HL-60/S4 (cell line): ENCODE results near the gene MUC5B.
"Not testable (repeated sequence)": the region's sequence is repeated elsewhere in the genome, so short reads cannot be mapped to it uniquely, and the experiment has no call there.

Experiments
- in situ Hi-C: fragments of 300-500 bp; cut with MboI; formaldehyde crosslinking; loops from 2 replicates; pipeline ENCODE4 v1.14.3; 2022; ENCODE audit warnings: low sequenced_read_pairs

MUC5B gene

DNA sequence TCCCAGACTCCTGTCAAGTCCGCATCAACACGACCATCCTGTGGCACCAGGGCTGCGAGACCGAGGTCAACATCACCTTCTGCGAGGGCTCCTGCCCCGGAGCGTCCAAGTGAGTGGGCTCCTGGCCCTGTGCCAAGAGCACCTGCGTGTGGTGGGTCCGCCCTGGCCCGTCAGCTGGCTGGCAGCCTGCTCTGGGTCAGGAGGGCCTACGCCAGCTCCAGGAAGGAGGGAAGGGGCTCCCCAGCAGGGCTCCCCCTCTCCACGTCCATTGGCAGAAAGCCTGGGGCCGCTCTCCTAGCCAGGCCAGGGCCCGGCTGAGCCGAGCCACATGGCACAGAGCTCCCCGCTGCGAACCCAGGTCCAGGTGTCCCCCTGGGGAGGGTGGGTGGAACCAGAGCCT is 37.8 kb downstream of the MUC5B start:
- in situ Hi-C loops: no loop called here

DNA sequence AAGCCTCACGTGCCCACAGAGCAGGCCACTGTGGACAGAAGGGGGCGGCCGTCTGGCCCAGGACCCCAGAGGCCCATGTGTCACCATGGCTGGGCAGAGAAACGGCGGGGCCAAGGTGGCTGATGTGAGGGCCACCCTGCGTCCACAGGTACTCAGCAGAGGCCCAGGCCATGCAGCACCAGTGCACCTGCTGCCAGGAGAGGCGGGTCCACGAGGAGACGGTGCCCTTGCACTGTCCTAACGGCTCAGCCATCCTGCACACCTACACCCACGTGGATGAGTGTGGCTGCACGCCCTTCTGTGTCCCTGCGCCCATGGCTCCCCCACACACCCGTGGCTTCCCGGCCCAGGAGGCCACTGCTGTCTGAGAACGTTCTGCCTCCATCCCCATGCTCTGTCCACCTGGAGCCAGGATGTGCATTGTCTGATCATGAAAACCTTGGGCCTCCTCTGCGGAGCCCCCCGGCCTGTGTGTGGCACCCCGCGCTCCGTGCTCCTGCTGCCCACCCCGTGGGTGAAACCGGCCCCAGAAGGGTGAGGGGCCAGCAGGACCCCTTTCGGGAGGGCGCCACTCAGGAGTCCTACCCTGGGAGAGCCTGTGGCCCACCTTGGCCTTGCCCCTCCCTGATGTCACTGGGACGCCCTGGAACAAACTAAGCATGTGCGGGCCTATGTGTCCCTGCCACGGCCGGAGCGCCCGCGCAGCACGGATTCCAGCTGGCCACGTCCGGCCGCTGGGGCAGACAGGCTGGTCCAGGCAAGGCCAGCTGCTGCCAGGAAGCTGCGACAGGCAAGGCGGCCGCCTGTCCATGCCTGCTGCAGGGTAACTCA is 38.6 kb downstream of the MUC5B start:
- in situ Hi-C loops: no loop called here

DNA sequence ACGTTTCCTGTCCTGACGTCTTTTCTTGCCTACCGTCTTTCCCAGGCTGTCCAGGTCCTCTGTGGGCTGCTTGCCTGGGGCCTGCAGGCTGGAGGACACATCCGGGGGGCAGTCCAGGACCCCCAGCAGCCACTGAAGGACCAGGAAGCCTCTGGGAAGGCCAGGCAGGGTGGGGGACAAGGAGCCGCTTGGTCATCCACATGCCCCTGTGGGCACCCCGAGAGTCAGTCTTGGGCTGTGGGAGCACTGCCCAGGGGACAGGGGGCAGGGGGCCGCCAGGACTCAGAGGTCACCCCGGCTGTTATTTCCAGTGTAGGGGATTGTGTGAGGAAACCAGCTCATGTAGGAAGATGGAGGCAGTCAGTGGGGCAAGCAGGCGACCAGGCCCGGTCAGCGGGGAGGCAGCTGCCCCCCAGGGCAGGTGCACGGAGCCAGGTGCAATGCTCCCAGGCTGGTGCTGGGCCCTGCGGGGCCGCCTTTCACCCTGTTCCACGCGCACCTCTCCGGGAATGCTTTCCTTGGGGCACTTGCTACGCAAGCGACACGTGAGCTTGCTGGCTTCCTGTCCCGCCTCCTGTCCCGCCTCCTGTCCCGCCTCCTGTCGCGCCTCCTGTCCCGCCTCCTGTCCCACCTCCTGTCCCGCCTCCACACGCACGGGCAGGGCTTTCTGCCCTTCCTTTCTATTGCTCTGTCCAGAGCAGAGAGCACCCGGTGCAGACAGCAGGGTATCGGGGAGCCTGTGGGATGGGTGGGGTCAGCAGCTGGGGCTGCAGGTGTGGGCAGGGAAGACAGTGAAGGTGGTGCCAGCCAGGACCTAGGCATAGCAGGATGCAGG is 39.5 kb downstream of the MUC5B start:
- in situ Hi-C loops: no loop called here

DNA sequence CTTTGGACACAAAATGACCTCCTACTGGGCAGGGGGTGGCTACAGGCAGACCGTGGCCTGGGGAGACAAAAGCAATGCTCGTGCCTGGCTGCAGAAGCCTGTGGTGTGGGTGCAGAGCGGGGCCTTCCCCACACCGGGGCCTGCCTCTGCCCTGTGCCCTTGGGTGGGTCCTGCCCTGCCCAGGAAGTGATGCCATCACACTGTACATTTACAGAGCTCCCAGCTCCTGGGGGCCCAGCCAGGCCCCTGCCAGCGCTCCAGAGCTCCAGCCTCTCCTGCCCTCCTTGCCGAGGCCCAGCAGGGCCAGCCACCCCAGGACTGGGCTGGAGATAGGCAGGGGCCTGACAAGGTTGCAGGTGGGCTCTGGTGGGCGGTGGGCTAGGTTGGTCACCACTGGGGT is 40.1 kb downstream of the MUC5B start:
- in situ Hi-C loops: no loop called here

DNA sequence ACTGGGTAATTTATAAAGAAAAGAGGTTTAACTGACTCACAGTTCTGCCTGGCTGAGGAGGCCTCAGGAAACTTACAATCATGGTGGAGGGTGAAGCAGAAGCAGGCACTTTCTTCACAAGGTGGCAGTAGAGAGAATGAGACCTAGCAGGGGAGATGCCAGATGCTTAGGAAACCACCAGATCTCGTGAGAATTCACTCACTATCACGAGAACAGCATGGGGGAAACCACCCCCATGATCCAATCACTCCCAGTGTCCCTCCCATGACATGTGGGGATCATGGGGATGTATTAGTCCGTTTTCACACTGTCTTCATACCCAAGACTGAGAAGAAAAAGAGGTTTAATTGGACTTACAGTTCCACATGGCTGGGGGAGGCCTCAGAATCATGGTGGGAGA is 41.6 kb downstream of the MUC5B start:
- in situ Hi-C loops: not testable (repeated sequence)

DNA sequence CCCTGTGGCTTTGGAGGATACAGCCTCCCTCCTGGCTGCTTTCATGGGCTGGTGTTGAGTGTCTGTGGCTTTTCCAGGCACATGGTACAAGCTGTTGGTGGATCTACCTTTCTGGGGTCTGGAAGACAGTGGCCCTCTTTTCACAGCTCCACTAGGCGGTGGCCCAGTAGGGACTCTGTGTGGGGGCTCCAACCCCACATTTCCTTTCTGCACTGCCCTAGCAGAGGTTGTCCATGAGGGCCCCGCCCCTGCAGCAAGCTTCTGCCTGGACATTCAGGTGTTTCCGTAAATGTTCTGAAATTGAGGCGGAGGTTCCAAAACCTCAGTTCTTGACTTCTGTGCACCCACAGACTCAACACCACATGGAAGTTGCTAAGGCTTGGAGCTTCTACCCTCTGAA is 42.6 kb downstream of the MUC5B start:
- in situ Hi-C loops: not testable (repeated sequence)

DNA sequence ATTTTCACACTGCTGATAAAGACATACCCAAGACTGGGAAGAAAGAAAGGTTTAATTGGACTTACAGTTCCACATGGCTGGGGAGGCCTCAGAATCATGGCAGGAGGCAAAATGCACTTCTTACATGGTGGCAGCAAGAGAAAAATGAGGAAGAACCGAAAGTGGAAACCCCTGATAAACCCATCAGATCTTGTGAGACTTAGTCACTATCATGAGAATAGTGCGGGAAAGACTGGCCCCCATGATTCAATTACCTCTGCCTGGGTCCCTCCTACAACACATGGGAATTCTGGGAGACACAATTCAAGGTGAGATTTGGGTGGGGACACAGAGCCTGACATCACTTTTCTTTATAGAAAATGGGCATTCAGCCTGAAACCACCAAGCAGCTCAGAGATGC is 44.1 kb downstream of the MUC5B start:
- in situ Hi-C loops: not testable (repeated sequence)

DNA sequence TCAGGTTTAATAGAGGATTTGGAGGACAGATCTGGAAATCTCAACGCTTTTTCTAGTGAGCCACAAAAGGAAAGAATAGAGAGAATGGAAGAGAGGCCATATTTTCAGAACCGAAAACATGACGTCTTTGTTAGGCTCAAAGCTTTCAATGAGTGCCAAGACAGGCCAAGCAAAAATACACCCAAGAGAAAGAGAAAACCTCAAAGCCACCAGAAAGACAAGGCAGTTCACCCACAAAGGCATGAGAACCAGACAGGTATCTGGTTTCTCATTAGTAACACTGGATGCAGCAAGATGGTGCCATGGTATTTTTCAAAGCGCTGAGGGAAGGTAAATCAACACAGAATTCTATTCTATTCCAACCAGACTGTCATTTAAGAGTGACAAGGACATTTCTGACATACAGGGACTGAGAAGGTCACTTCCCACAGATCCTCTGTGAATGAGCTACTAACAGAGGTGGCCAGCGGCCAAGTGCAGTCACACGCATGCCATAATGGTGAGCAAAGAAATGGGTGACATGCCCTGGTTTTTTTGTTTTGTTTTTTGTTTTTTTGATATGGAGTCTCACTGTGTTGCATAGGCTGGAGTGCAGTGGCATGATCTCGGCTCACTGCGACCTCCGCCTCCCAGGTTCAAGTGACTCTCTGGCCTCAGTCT is 44.7 kb downstream of the MUC5B start:
- in situ Hi-C loops: no loop called here

DNA sequence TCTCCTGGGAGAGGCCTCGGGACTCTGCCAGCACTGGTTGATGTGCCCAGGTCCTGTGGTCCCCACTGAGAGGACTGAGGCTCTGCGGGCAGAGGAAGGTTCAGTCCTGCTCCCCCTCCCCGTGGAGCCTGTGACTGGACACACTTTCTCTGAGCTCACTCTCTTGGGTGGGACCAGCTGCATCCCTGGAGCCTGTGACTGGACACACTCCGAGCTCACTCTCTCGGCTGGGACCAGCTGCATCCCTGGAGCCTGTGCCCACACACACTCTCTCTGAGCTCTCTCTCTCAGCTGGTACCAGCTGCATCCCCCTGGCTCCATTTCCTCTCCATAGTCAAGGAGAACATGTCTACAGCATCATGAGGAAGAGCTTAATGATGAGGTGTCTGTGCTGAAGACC is 47.1 kb downstream of the MUC5B start:
- in situ Hi-C loops: no loop called here

DNA sequence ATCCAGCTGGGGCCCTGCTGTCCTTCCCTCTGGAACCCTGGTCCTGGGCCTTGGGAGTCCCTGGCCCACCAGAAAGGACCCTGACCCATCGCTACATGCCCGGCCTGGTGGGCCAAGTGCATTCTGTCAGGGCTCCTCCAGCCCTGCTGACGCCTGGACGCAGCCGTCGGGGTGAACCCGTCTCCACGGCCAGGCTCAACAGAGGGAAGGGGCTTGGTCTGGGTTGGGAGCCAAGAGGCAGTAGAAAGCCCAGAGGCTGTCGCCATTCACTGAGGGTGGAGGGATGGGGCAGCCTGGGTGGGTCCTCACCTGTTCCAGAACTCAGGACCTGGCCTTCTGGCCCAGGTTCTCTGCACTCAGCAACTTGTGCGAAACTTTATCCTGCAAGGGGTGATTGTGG is 47.6 kb downstream of the MUC5B start:
- in situ Hi-C loops: no loop called here

DNA sequence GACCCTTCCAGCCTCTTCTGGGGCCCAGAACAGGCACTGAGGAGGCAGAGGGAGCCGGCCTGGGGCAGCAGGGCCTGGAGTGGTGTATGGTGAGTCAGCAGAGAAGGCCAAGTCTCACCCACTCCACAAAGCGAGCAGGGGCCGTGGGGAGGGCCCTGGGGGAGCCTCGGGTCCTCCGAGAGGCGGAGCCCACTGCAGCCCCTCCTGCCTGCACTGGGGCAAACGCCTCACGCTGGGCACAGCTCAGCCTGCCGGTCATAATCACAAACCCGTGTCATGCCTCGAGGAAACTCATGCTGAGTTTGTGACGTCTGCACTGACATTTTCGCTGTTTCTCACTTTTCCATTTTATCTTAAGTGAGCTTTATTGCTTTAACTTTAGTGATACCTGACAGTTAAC is 48.1 kb downstream of the MUC5B start:
- in situ Hi-C loops: no loop called here

DNA sequence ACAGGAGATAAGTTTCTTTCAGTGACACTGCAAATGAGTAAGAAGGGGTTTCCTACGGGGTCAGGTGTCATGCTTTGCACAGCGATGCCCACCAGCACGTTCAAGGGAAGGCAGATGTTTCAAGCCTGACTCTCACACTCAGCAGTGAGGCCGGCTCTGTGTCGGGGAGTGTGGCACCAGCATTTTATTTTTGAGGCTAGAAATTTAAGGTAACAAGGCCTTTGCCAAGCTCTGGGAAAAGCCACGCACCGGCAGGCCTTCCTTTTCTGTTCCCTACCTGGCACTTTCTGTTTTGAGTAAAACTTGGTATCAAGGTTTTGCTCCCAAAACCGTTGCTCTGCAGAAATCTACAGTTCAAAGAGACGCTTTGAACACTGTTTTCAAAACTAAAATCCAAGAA is 48.5 kb downstream of the MUC5B start:
- in situ Hi-C loops: no loop called here

DNA sequence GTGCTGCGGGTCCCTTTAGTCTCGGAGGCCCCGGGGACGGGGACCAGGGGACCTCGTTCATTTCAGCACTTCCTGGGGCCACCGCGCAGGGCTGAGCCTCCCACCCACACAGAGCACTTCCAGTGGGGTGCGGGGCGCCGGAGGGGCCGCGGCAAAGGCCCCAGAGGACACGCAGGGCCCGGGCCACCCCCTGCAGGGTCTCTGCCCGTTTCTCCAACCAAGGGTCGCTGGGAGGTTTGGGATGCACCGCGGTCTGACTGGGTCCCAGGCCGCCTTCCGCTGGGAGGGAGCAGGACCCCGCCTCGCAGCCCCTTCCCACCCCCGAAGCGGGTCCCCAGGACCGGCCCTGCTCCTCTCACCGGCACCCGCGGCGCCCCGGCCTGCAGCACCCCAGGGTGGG is 49.1 kb downstream of the MUC5B start:
- in situ Hi-C loops: no loop called here

DNA sequence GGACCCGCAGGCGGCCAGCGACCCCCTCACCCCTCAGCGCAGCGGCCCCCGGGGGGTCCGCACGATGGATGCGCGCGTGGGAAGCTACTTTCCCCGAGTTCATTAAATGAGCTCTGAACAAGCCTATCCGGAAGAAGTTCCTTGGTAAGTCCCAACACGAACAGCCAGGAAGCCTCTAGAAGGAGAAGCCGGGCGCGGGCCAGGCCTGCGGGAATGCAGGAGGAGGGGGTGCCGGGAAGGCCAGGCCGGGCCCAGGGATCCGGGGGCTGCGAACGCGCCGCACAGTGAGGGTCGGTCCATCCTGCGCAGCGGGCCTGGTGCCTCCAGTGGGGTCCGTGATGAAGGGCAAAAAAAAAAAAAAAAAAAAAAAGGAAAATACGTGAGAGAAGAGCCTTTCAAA is 49.7 kb downstream of the MUC5B start:
- in situ Hi-C loops: no loop called here

DNA sequence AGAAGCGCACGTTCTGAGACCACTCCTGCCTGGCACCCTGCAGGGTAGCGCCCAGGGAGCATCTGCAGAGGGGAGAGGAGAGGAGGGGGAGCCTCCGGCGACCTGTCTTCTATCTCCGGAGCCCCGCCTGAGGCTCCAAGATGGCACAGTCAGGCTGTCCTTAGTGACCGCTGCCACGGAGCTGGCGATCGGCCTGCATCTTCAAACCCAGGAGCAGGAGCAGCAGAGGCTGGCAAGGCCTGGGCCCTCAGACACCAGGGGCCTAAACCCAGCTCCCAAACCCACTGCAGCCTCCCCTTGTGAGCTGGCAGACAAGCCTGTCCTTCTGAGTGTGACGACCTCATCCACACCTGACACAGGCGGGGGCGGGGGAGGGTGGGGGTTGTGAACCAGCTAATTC is 51.6 kb downstream of the MUC5B start:
- in situ Hi-C loops: no loop called here

DNA sequence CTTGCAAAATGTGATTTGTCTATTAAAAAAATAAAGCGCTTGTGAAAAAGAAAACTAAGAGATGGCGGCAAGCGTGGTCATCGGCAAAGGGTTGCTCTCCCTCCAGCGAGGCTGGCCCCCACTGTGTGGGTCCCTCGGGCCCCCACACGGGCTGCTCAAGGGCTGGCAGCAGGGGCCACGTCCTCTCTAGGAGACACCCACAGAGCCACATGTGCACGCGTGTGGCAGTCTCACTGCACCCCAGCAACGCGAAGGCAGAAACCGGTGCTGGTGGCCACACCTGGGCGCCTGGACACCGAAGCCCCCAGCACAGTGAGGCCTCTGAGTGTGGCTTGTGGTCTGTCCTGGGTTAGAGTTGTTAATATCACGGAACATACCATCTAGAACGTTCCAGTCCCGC is 52.2 kb downstream of the MUC5B start:
- in situ Hi-C loops: no loop called here

DNA sequence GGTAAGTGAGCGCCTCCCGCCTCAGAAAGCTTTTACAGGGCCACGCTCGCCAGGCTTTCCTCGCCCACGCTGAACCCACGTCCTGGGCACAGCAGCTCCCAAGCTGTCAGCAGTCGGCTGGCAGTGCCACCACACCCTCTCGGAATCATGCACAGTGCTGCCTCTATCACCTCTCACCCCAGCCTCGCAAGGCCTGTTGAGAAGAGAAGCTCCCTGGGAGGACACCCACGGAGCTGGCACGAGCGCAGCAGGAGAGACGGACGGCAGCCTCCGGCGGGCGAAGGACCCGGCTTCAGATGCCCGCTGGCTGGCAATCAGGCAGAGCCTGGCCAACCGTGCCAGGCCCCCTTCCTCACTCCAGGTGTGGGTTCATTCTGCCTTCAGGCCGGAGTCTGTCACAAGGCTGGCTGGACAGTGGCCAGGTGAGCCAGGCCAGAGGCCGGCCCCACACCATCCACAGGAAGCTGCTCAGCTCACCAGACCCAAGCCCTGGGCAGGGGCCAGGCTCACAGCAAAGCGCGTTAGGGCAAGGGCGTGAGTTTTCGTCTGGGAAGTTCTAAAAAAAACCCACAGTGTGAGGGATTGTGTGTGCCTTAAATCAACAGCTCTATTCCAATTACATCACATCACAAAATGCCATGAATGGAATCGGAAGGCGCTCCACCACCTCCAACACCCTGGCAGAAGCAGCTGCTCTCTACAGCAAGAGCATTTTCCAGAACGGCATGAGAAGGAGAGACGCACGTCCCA is 53.4 kb downstream of the MUC5B start:
- in situ Hi-C loops: no loop called here

DNA sequence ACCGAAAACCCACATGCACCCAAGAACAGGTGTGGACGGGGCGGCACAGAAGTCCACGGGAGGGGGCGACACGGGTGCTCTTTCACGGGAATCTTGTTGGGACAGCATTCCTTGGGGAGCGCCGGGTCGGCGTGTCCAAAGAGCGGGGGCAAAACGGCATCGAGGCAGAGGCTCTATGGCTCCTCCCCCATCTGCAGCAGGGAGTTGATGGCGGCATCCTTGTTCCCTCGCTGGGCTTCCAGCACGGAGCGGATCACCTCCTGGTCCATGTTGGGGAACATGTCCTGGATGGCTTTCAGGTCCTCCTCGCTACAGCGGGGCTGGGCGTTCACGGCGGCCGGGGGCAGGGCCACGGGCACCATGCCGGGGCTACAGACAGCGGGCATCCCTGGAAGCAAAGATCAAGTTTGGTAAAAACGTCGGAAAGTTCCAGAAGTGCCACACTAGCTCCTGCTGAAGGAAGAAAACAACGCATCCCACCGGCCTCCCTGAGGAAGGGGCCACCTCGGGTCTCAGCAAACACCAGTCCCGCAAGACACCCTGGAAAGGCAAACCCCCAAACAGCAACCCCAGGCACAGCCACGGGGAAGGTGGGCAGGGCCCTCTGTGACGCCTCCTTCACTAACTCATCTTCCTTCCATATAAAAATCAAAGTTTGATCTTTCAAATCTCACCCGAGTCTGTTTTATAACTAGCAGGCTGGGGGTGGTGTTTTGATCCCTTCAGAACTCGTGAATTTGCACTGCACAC is 54.2 kb downstream of the MUC5B start:
- in situ Hi-C loops: no loop called here

DNA sequence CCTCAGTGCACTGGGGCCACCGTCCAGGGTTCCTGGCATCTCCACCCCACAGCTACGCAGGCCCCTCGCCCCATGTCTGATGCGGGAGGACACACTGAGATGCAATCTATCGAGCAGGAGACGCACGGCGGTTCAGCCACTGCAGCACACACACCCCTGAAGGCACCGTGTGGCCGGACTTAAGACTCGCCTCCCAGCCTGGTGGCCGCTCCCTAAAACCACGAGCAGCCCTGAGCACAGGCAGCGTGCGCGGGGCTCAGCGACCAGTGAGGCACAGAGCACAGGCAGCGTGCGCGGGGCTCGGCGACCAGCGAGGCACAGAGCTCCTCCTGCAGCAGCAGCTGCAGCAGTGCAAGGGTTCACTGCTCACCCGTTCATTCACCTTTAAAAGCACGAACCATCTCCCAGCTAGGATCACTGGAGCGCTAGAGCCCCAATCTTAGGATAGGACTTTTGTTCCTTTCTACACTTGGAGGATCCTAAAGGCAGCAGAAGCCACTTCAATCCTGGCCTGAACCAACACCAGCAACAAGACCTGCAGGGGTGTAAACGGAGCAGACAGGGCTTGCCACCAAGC is 55.2 kb downstream of the MUC5B start:
- in situ Hi-C loops: no loop called here
